Measurements from ENCODE around the gene STK39.

The STK39 gene

GRCh38 chr2:168136392-168136977 lies 110.9 kb downstream of the STK39 start:
- Mint-ChIP-seq H3K27ac (peak overlapping the region in 1 of 3 experiments; percentile 92), H3K4me1 (peaks cover 21% of the 10 kb centered on the region), H3K27me3 (ENCODE audit: low read depth) (no peaks in the 10 kb centered on the region), H3K4me3 (no peak overlapping the region), H3K9me3 (no peaks in the 10 kb centered on the region), H3K36me3 (ENCODE audit: low read depth) (peaks cover 57% of the 10 kb centered on the region)
- TF ChIP-seq CTCF (IDR thresholded peaks at IDR 0.05; ENCODE audit: unreplicated experiment in 3 of 3) = peak in 2 of 3 experiments; percentile 42 to 54

GRCh38 chr2:168135630-168136029 lies 111.8 kb downstream of the STK39 start:
- no peaks in the 10 kb centered on the region for H3K9me3 Mint-ChIP-seq

GRCh38 chr2:168135121-168135520 lies 112.3 kb downstream of the STK39 start:
- Mint-ChIP-seq H3K4me1 (peaks cover 32% of the 10 kb centered on the region), H3K4me3 (no peak overlapping the region), H3K36me3 (ENCODE audit: low read depth) (peaks cover 61% of the 10 kb centered on the region), H3K9me3 (no peaks in the 10 kb centered on the region), H3K27me3 (ENCODE audit: low read depth) (no peaks in the 10 kb centered on the region), H3K27ac (no peak overlapping the region)
- no peak for TF ChIP-seq CTCF (IDR thresholded peaks at IDR 0.05; ENCODE audit: unreplicated experiment in 3 of 3)

More at GRCh38 chr2:168135630-168136029, 111.8 kb downstream of the STK39 start:
- Mint-ChIP-seq H3K4me1 (peaks cover 28% of the 10 kb centered on the region), H3K36me3 (ENCODE audit: low read depth) (peaks cover 57% of the 10 kb centered on the region), H3K4me3 (no peak overlapping the region), H3K27ac (no peak overlapping the region), H3K27me3 (ENCODE audit: low read depth) (no peaks in the 10 kb centered on the region)
- no peak for TF ChIP-seq CTCF (IDR thresholded peaks at IDR 0.05; ENCODE audit: unreplicated experiment in 3 of 3)

- peaks cover 27% of the 10 kb centered on the region for H3K4me1 Mint-ChIP-seq
- TF ChIP-seq CTCF (IDR thresholded peaks at IDR 0.05; ENCODE audit: unreplicated experiment in 3 of 3) = no peak
- no peaks in the 10 kb centered on the region for H3K9me3 Mint-ChIP-seq
- H3K27me3 Mint-ChIP-seq (ENCODE audit: low read depth) = no peaks in the 10 kb centered on the region
- H3K4me3 Mint-ChIP-seq = no peak overlapping the region
- H3K36me3 Mint-ChIP-seq (ENCODE audit: low read depth) = peaks cover 59% of the 10 kb centered on the region
- no peak overlapping the region for H3K27ac Mint-ChIP-seq
These were observed 112.9 kb downstream of the STK39 start for GRCh38 chr2:168134485-168134884.

- no peak for TF ChIP-seq CTCF (IDR thresholded peaks at IDR 0.05; ENCODE audit: unreplicated experiment in 3 of 3)
- Mint-ChIP-seq H3K4me1 (peaks cover 30% of the 10 kb centered on the region), H3K4me3 (no peak overlapping the region), H3K27ac (peak overlapping the region in 1 of 3 experiments; percentile 23), H3K27me3 (ENCODE audit: low read depth) (no peaks in the 10 kb centered on the region), H3K9me3 (no peaks in the 10 kb centered on the region), H3K36me3 (ENCODE audit: low read depth) (peaks cover 67% of the 10 kb centered on the region)
These were observed 115.0 kb downstream of the STK39 start for GRCh38 chr2:168132389-168132788.

GRCh38 chr2:168130346-168130745 lies 117.0 kb downstream of the STK39 start:
- peak overlapping the region in 2 of 3 experiments; percentile 7 to 81 for H3K27ac Mint-ChIP-seq
- no peak for TF ChIP-seq CTCF (IDR thresholded peaks at IDR 0.05; ENCODE audit: unreplicated experiment in 3 of 3)
- H3K9me3 Mint-ChIP-seq = no peaks in the 10 kb centered on the region
- no peaks in the 10 kb centered on the region for H3K27me3 Mint-ChIP-seq (ENCODE audit: low read depth)
- H3K4me3 Mint-ChIP-seq = no peak overlapping the region
- H3K4me1 Mint-ChIP-seq = peaks cover 30% of the 10 kb centered on the region
- peaks cover 67% of the 10 kb centered on the region for H3K36me3 Mint-ChIP-seq (ENCODE audit: low read depth)

Data from nephron (organoid).